GM23338 (cell line): Measurements from ENCODE around the gene FOXP1. TPM values are rescaled to one million over a fixed set of nuclear protein-coding genes. Genes with fewer than 3 reads are reported as not detected.

Experiments used
- ATAC-seq: fragments of 200-7000 bp; cut with Tn5 transposase; 3 replicates; pipeline ENCODE4 v1.9.1; 2020
- DNase-seq: peaks from one replicate; pipeline ENCODE4 v3.0.0-alpha.2; 2015; ENCODE audit warnings: low spot score
- H2AFZ ChIP-seq: fragments of 200-600 bp; sonication (generic); 2 replicates; pipeline ENCODE4 v1.8.0; 2016; ENCODE audit warnings: antibody characterized with exemption, mild to moderate bottlenecking, moderate library complexity
- H3F3A ChIP-seq: fragments of 200-600 bp; sonication (generic); replicated peaks from 2 replicates; pipeline ENCODE4 v1.8.0; 2017; ENCODE audit warnings: antibody characterized with exemption, mixed run types, low read depth
- H3K27ac ChIP-seq: fragments of 200-600 bp; sonication (generic); 2 replicates; pipeline ENCODE4 v1.6.1; 2016; ENCODE audit warnings: low read depth
- H3K27me3 ChIP-seq: fragments of 200-600 bp; sonication (generic); 2 replicates; pipeline ENCODE4 v1.8.0; 2016; ENCODE audit warnings: mild to moderate bottlenecking, mixed run types, moderate library complexity; ENCODE audit not compliant: insufficient read depth
- H3K36me3 ChIP-seq: fragments of 200-600 bp; sonication (generic); 2 replicates; pipeline ENCODE4 v1.8.0; 2016; ENCODE audit warnings: mild to moderate bottlenecking; ENCODE audit not compliant: insufficient read depth
- H3K4me1 ChIP-seq: fragments of 200-600 bp; sonication (generic); 2 replicates; pipeline ENCODE4 v1.8.0; 2016; ENCODE audit warnings: mild to moderate bottlenecking, moderate library complexity; ENCODE audit not compliant: insufficient read depth
- H3K4me2 ChIP-seq: fragments of 200-600 bp; sonication (generic); 2 replicates; pipeline ENCODE4 v1.7.1; 2017; ENCODE audit warnings: mixed run types
- H3K4me3 ChIP-seq: fragments of 200-600 bp; sonication (generic); 2 replicates; pipeline ENCODE4 v1.6.1; 2016; ENCODE audit warnings: mixed run types
- H3K79me2 ChIP-seq: fragments of 200-600 bp; sonication (generic); replicated peaks from 2 replicates; pipeline ENCODE4 v1.8.0; 2017; ENCODE audit warnings: mild to moderate bottlenecking; ENCODE audit not compliant: insufficient read depth
- H3K9me2 ChIP-seq: fragments of 200-600 bp; sonication (generic); 2 replicates; pipeline ENCODE4 v1.8.0; 2017; ENCODE audit not compliant: insufficient read depth
- H4K20me1 ChIP-seq: fragments of 200-600 bp; sonication (generic); replicated peaks from 2 replicates; pipeline ENCODE4 v1.8.0; 2017; ENCODE audit warnings: mild to moderate bottlenecking; ENCODE audit not compliant: insufficient read depth
- H3K27ac Mint-ChIP-seq: 2 replicates; pipeline ENCODE4 v1.8.0; 2020; ENCODE audit warnings: inconsistent platforms, mild to moderate bottlenecking, moderate library complexity, mixed read lengths
- H3K27me3 Mint-ChIP-seq: 3 replicates; pipeline ENCODE4 v1.8.0; 2022; ENCODE audit warnings: low read depth, mild to moderate bottlenecking, moderate library complexity, mixed read lengths, inconsistent platforms; ENCODE audit not compliant: insufficient read depth, poor library complexity
- H3K36me3 Mint-ChIP-seq: 3 replicates; pipeline ENCODE4 v1.8.0; 2021; ENCODE audit warnings: low read depth, mild to moderate bottlenecking, inconsistent platforms, moderate library complexity, mixed read lengths
- H3K4me1 Mint-ChIP-seq: 3 replicates; pipeline ENCODE4 v1.8.0; 2020; ENCODE audit warnings: mild to moderate bottlenecking, inconsistent platforms, mixed read lengths
- H3K4me3 Mint-ChIP-seq: 3 replicates; pipeline ENCODE4 v1.8.0; 2021; ENCODE audit warnings: moderate library complexity, mild to moderate bottlenecking, inconsistent platforms, mixed read lengths
- H3K9me3 Mint-ChIP-seq: 3 replicates; pipeline ENCODE4 v1.8.0; 2020; ENCODE audit warnings: moderate library complexity, mild to moderate bottlenecking, inconsistent platforms, mixed read lengths
- ETS1 ChIP-seq: IDR thresholded peaks from 2 replicates; pipeline ENCODE4 v1.6.1; 2016; ENCODE audit warnings: antibody characterized with exemption
- EZH2phosphoT487 ChIP-seq: fragments of 200-600 bp; sonication (generic); IDR thresholded peaks from one replicate; pipeline ENCODE4 v1.8.1; 2018; ENCODE audit warnings: antibody characterized with exemption; ENCODE audit not compliant: unreplicated experiment
- NANOG ChIP-seq: IDR thresholded peaks from 2 replicates; pipeline ENCODE4 v1.6.1; 2016; ENCODE audit warnings: antibody characterized with exemption, borderline replicate concordance
- POLR2AphosphoS5 ChIP-seq: IDR thresholded peaks from 2 replicates; pipeline ENCODE4 v1.6.1; 2016; ENCODE audit warnings: antibody characterized with exemption, low read depth
- STAT1 ChIP-seq: IDR thresholded peaks from one replicate; pipeline ENCODE4 v1.6.1; 2016; ENCODE audit warnings: antibody characterized with exemption; ENCODE audit not compliant: unreplicated experiment
- ZNF114 ChIP-seq: fragments of 250-450 bp; sonication (Bioruptor Pico); IDR thresholded peaks from 2 replicates; pipeline ENCODE4 v1.5.0; 2020; ENCODE audit warnings: mild to moderate bottlenecking, moderate library complexity
- ZNF331 ChIP-seq: fragments of 250-450 bp; sonication (Bioruptor Pico); IDR thresholded peaks from 2 replicates; pipeline ENCODE4 v1.5.0; 2020; ENCODE audit warnings: low read depth, mild to moderate bottlenecking, moderate library complexity
- ZNF462 ChIP-seq: fragments of 250-450 bp; sonication (Bioruptor Pico); IDR thresholded peaks from 2 replicates; pipeline ENCODE4 v1.5.0; 2020; ENCODE audit warnings: mild to moderate bottlenecking, moderate library complexity
- polyA plus RNA-seq: library from polyadenylated mRNA; unstranded; fragments of >200 nt; fragmentation: Nextera tagmentation; extraction: Ambion mirVana; gene quantifications from 2 replicates; pipeline ENCODE4 v1.2.1, GENCODE V29; 2016
- total RNA-seq: library from RNA; depleted of rRNA; stranded (reverse); fragments of >200 nt; shearing (Covaris generic); gene quantifications from 2 replicates; pipeline ENCODE4 v1.2.3, GENCODE V29; 2014

Gene FOXP1
- total and polyA plus RNA-seq, 2 experiments from 2014 or later, result 32.9 to 35.5 TPM

- TF ChIP-seq ZNF462 (CRISPR knock-in tag) (no peak), ZNF331 (CRISPR knock-in tag) (no peak), NANOG (no peak), STAT1 (no peak), EZH2phosphoT487 (no peak)
These were observed 407.7 kb downstream of the FOXP1 start (continued) for GRCh38 chr3:71175691-71176365.

GRCh38 chr3:71172951-71173350 lies 410.6 kb downstream of the FOXP1 start:
- Histone ChIP-seq H3F3A (no peaks in the 10 kb centered on the region), H3K27ac (0 out of 2 replicates have a peak overlapping the region, but pooled peaks have one; percentile 2), H3K79me2 (no peaks in the 10 kb centered on the region), H3K4me1 (peaks cover 44% of the 10 kb centered on the region), H2AFZ (no peak overlapping the region), H3K27me3 (no peaks in the 10 kb centered on the region), H3K4me3 (no peak overlapping the region), H3K36me3 (no peaks in the 10 kb centered on the region), H4K20me1 (no peaks in the 10 kb centered on the region), H3K4me2 (0 out of 2 replicates have a peak overlapping the region, but pooled peaks have one; percentile 25), H3K9me2 (no peaks in the 10 kb centered on the region)
- H3K27me3 Mint-ChIP-seq, result no peaks in the 10 kb centered on the region
- H3K27ac Mint-ChIP-seq, result 0 out of 2 replicates have a peak overlapping the region, but pooled peaks have one; percentile 13
- H3K9me3 Mint-ChIP-seq, result no peaks in the 10 kb centered on the region
- H3K4me3 Mint-ChIP-seq, result no peak overlapping the region
- H3K36me3 Mint-ChIP-seq, result peaks cover 3% of the 10 kb centered on the region; the same call in 1 of the 3 replicates
- ATAC-seq (no peak), DNase-seq (no peak)
- no peak for TF ChIP-seq POLR2AphosphoS5
- TF ChIP-seq ETS1, result no peak
- TF ChIP-seq ZNF114 (CRISPR knock-in tag), result no peak
- TF ChIP-seq ZNF331 (CRISPR knock-in tag), result no peak
- no peak for TF ChIP-seq EZH2phosphoT487
- peaks cover 59% of the 10 kb centered on the region for H3K4me1 Mint-ChIP-seq
